Endothelial cell (in vitro differentiated cells): ENCODE data around the gene SVBP. TPM values are rescaled to one million over a fixed set of nuclear protein-coding genes. Genes with fewer than 3 reads are reported as not detected.
"Not testable (repeated sequence)": the region's sequence is repeated elsewhere in the genome, so short reads cannot be mapped to it uniquely, and the experiment has no call there.

Experiments used
- DNase-seq: peaks from one replicate; pipeline ENCODE4 v3.0.0; 2021; ENCODE audit warnings: low spot score
- H3K27ac Mint-ChIP-seq: one replicate; pipeline ENCODE4 v1.8.0; 2021; ENCODE audit warnings: mixed read lengths, inconsistent platforms; ENCODE audit not compliant: unreplicated experiment
- H3K27me3 Mint-ChIP-seq: one replicate; pipeline ENCODE4 v1.8.0; 2021; ENCODE audit warnings: mild to moderate bottlenecking, moderate library complexity, mixed read lengths, inconsistent platforms; ENCODE audit not compliant: unreplicated experiment
- H3K36me3 Mint-ChIP-seq: one replicate; pipeline ENCODE4 v1.8.0; 2021; ENCODE audit warnings: mild to moderate bottlenecking, low read depth, mixed read lengths, inconsistent platforms; ENCODE audit not compliant: unreplicated experiment
- H3K4me1 Mint-ChIP-seq: one replicate; pipeline ENCODE4 v1.8.0; 2021; ENCODE audit warnings: mild to moderate bottlenecking, mixed read lengths, inconsistent platforms; ENCODE audit not compliant: unreplicated experiment
- H3K4me3 Mint-ChIP-seq: one replicate; pipeline ENCODE4 v1.8.0; 2021; ENCODE audit warnings: mild to moderate bottlenecking, mixed read lengths, inconsistent platforms; ENCODE audit not compliant: unreplicated experiment
- H3K9me3 Mint-ChIP-seq: one replicate; pipeline ENCODE4 v1.8.0; 2021; ENCODE audit warnings: mixed read lengths, inconsistent platforms; ENCODE audit not compliant: unreplicated experiment
- CTCF ChIP-seq: fragments of 200-600 bp; sonication (generic); IDR thresholded peaks from one replicate; pipeline ENCODE4 v1.5.0; 2021; ENCODE audit warnings: antibody characterized with exemption; ENCODE audit not compliant: unreplicated experiment
- long read RNA-seq: library from polyadenylated mRNA; unstranded; transcript quantifications from one replicate; pipeline ENCODE4 v2.0.0, GENCODE V29; 2020; ENCODE audit not compliant: unreplicated experiment
- total RNA-seq: library from RNA; stranded (reverse); fragmentation: NEBNext Ultra II Directional; extraction: Animal tissue kit (Norgen Biotek cat#: 25700); gene quantifications from one replicate; pipeline ENCODE4 v1.2.1, GENCODE V29; 2021; ENCODE audit not compliant: unreplicated experiment

SVBP gene, protein sequence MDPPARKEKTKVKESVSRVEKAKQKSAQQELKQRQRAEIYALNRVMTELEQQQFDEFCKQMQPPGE
- total RNA-seq = 55.1 TPM
- long read RNA-seq, transcript SVBP-201 (3 exons, 658 nt) = major isoform, 39 of 50 reads
- long read RNA-seq, partial matches to known transcripts = 6 of 50 reads
- long read RNA-seq, other reads (novel, unspliced or antisense) = 4 of 50 reads

GRCh38 chr1:42816585-42817439, at the start of gene SVBP, which contains the start of gene ERMAP:
Gene SVBP (minus strand): TSS chr1:42817397. CDS start chr1:42816544, 853 bp downstream.
Gene ERMAP (plus strand): TSS chr1:42817122. CDS start chr1:42830449, 13,327 bp downstream.
- no peaks in the 10 kb centered on the region for H3K9me3 Mint-ChIP-seq
- H3K4me3 Mint-ChIP-seq = peak within 1 kb of the TSS; percentile 94
- DNase-seq = peak; percentile 99
- peaks cover 13% of the 10 kb centered on the region for H3K4me1 Mint-ChIP-seq
- TF ChIP-seq CTCF = no peak
- H3K27me3 Mint-ChIP-seq = peaks cover 2% of the 10 kb centered on the region
- H3K36me3 Mint-ChIP-seq = peaks cover 9% of the 10 kb centered on the region
- peak within 1 kb of the TSS; percentile 96 for H3K27ac Mint-ChIP-seq

DNA sequence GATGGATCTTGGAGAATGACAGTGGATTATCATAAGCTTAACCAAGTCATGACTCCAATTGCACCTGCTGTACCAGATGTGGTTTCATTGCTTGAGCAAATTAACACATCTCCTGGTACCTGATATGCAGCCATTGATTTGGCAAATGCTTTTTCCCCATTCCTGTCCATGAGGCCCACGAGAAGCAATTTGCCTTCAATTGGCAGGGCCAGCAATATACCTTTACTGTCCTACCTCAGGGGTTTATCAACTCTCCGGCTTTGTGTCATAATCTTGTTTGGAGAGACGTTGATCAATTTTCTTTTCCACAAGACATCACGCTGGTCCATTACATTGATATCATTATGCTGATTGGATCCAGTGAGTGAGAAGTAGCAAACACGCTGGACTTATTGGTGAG, 49.4 kb upstream of the SVBP start:
- H3K9me3 Mint-ChIP-seq = no peaks in the 10 kb centered on the region
- TF ChIP-seq CTCF = no peak
- DNase-seq = no peak
- no peaks in the 10 kb centered on the region for H3K36me3 Mint-ChIP-seq
- no peak overlapping the region for H3K27ac Mint-ChIP-seq
- peaks cover 1% of the 10 kb centered on the region for H3K27me3 Mint-ChIP-seq
- H3K4me1 Mint-ChIP-seq = no peaks in the 10 kb centered on the region
- no peak overlapping the region for H3K4me3 Mint-ChIP-seq

GRCh38 chr1:42861014-42861399, 43.8 kb upstream of the SVBP start:
- Mint-ChIP-seq H3K4me3 (no peak overlapping the region), H3K27me3 (peaks cover 3% of the 10 kb centered on the region), H3K27ac (no peak overlapping the region), H3K4me1 (peaks cover 8% of the 10 kb centered on the region), H3K36me3 (peaks cover 4% of the 10 kb centered on the region), H3K9me3 (no peaks in the 10 kb centered on the region)
- DNase-seq = no peak
- TF ChIP-seq CTCF = no peak

DNA sequence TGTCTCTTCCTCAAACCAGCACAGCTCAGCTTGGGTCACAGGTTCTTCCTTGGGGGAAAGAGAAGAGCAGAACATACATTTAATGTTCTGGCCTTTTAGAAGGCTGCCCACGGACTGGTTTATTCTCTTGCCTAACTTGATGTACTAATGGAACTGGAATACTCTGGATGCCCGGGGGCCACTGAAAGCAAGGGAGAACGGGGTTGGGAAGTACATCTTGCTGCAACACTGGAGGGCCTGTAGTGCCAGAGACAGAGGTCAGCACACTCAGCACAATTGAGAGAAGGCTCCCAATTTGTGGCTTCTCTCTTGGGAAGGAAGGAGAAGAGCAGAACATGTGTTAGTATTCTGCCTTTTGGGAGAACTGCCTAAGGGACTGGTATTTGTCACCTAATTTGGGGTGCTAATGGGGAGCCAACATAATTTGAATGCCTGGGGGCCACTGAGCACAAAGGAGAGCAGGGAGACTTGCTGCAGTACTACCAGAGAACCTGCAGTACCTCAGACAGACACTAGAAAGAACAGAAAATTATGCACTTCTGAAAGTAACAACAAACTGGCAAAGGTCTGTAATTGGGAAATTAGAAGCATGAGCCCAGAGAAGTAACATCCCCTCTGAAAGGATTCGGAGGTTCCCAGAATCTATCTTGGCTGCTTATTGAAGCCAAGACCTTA, 43.3 kb upstream of the SVBP start:
- no peak overlapping the region for H3K27ac Mint-ChIP-seq
- no peak for DNase-seq
- TF ChIP-seq CTCF = peak; percentile 24
- no peak overlapping the region for H3K4me3 Mint-ChIP-seq
- H3K9me3 Mint-ChIP-seq = no peaks in the 10 kb centered on the region
- peaks cover 6% of the 10 kb centered on the region for H3K27me3 Mint-ChIP-seq
- peaks cover 4% of the 10 kb centered on the region for H3K36me3 Mint-ChIP-seq
- H3K4me1 Mint-ChIP-seq = peaks cover 8% of the 10 kb centered on the region

GRCh38 chr1:42859366-42859765, 42.2 kb upstream of the SVBP start:
- H3K36me3 Mint-ChIP-seq, DNase-seq, H3K4me3 Mint-ChIP-seq, H3K9me3 Mint-ChIP-seq, H3K4me1 Mint-ChIP-seq, H3K27me3 Mint-ChIP-seq: not testable (repeated sequence)
- peak overlapping the region; percentile 15 for H3K27ac Mint-ChIP-seq

- H3K27ac Mint-ChIP-seq, DNase-seq, H3K4me1 Mint-ChIP-seq, H3K9me3 Mint-ChIP-seq, H3K27me3 Mint-ChIP-seq, H3K4me3 Mint-ChIP-seq: not testable (repeated sequence)
- peaks cover 13% of the 10 kb centered on the region for H3K36me3 Mint-ChIP-seq
These were observed 39.4 kb upstream of the SVBP start for GRCh38 chr1:42856554-42856953.
